ENCODE measurements around the gene GABBR2. TPM values are rescaled to one million over a fixed set of nuclear protein-coding genes. Genes with fewer than 3 reads are reported as not detected.
A peak's percentile ranks its signal among the peaks of the same experiment; 100 is the strongest.
"Not testable (repeated sequence)": the region's sequence is repeated elsewhere in the genome, so short reads cannot be mapped to it uniquely, and the experiment has no call there.

Gene GABBR2
- total and polyA plus RNA-seq, 8 donors: 0.41 to 2.3 (median 0.79) TPM

DNA sequence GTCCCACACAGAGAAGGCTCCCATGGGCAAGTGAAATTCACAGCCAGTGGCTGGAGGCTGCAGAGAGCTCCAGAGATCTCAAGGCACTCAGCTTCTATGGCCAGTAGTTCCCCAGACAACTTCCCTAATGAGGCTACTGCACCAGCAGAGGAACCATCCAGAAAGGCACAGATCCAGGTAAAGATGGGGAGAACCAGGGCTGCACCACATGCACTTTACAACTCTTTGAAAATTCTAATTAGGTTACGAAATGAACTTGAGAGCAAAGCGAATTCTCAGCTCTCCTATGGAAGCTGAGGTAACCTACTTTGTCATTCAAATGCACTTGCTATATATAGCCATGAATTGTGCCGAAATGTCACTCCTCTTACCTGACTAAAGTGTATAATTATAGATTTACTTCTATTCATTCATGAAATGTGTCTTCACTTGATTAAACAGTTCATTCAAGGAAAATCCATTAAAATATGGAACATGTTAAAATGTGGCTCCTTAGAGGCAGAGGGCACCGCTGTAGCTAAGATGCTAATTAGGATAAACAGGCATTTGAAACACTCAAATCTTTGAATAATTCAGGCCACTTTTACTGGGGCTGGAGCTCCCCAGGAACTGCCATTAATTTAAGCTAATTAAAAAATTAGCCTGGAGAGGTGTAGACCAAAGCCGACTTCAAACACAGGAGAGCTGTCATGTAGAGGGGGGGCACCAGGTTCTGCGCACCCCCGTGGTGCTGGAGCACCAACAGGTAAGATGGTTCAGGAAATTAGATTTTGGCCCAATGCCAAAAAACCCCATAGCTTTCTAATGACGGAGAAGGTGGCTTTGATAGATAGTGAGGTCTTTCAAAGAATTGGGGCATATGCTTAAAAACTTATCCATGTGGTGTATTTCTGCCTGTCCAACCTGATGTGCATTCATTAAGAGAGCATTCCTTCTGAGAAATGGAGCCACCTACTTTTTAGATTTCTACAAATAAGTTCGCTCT is 204.1 kb downstream of the GABBR2 start:
- no peaks in the 10 kb centered on the region for H3K36me3 ChIP-seq
- TF ChIP-seq, protein P1, sequence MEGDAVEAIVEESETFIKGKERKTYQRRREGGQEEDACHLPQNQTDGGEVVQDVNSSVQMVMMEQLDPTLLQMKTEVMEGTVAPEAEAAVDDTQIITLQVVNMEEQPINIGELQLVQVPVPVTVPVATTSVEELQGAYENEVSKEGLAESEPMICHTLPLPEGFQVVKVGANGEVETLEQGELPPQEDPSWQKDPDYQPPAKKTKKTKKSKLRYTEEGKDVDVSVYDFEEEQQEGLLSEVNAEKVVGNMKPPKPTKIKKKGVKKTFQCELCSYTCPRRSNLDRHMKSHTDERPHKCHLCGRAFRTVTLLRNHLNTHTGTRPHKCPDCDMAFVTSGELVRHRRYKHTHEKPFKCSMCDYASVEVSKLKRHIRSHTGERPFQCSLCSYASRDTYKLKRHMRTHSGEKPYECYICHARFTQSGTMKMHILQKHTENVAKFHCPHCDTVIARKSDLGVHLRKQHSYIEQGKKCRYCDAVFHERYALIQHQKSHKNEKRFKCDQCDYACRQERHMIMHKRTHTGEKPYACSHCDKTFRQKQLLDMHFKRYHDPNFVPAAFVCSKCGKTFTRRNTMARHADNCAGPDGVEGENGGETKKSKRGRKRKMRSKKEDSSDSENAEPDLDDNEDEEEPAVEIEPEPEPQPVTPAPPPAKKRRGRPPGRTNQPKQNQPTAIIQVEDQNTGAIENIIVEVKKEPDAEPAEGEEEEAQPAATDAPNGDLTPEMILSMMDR (IDR thresholded peaks at IDR 0.05): no peak
- DNase-seq (no peak), ATAC-seq (peak; percentile 14)
- no peak overlapping the region for H3K4me3 ChIP-seq
- intact Hi-C loops (cut with DNase I): no loop called here
- no peaks in the 10 kb centered on the region for H3K4me1 ChIP-seq
- no peaks in the 10 kb centered on the region for H3K27me3 ChIP-seq
- H3K9me3 ChIP-seq: no peaks in the 10 kb centered on the region
- H3K27ac ChIP-seq: no peak overlapping the region

DNA sequence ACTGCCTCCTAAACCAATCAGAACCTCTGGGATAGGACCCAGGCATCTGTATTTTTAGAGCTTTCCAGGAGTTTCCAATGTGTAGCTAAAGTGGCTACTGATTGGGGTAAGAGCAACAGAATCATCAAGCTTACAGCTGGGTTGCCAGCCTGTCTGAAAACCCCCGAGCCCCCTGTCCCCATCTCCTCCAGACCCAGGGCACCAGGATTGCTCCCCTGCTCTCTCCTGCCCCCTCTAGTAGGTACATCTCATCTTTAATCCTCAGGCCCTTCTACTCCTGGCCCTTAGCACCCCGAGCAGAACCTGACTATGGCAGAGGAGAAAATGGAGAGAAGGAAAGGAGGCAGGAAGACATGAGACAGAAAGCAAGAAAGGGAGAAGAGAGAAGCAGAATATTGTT is 204.9 kb downstream of the GABBR2 start:
- no peaks in the 10 kb centered on the region for H3K36me3 ChIP-seq
- no peak overlapping the region for H3K4me3 ChIP-seq
- intact Hi-C loops (cut with DNase I): no loop called here
- peak overlapping the region; percentile 63 to 69 for H3K27ac ChIP-seq
- no peak for ATAC-seq
- TF ChIP-seq, protein P1 (IDR thresholded peaks at IDR 0.05): no peak
- H3K4me1 ChIP-seq: no peaks in the 10 kb centered on the region
- H3K27me3 ChIP-seq: no peaks in the 10 kb centered on the region
- no peak for DNase-seq
- no peaks in the 10 kb centered on the region for H3K9me3 ChIP-seq

DNA sequence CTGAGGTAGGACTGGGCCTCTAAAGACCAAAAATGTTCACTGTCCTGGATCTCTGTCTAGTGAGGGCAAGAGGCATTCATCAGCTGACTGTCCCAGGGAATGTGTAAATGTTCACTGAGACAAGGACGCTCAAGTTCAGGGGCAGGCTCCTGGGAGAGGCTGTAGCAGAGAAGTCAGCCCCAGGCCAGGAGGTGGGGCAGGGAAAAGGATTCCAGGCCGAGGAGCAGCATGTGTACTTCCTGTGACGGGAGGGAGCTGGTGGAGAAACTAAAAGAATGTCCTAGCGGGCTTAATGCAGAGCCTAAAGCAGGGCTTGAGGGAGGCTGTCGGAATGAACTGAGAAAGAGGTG is 205.8 kb downstream of the GABBR2 start:
- DNase-seq (peak in 2 of 4 donors; percentile 17 to 63), ATAC-seq (peak; percentile 88)

DNA sequence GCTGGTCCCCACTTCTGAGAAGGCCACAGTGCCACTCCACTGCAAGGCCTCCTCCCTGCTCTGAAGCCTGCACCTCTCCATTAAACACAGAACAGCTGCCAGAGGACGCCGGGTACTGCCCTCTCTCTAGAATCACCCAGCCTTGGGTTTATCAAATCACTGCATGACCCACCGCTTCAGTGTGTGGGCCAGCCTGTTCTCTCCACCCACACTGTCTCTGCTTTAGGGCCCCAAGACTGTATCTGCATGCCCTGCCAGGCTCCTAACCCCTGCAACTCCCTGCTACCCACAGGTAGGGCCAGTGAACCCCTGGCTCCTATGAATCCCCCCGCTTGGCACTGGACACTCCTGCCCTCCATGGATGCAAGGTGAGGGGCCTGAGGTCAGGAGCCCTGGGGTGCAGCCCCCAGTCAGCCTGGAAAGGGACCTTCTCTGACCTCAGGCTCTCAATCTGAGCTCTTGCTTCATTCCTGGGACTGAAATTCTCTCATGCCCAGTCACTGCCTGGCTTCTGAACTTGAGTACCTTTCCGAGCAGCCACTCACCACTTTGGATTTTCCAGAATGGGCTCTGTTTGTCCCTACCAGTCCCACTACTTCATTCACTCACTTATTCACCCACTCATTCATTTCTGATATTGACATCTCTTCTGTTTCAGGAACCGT is 206.3 kb downstream of the GABBR2 start:
- Histone ChIP-seq H3K9me3 (no peaks in the 10 kb centered on the region), H3K4me1 (no peaks in the 10 kb centered on the region), H3K36me3 (no peaks in the 10 kb centered on the region), H3K27me3 (no peaks in the 10 kb centered on the region), H3K27ac (peak overlapping the region; percentile 63 to 69), H3K4me3 (no peak overlapping the region)
- TF ChIP-seq, protein P1 (IDR thresholded peaks at IDR 0.05): no peak
- peak in 1 of 4 donors; percentile 13 for DNase-seq
- peak; percentile 76 for ATAC-seq
- intact Hi-C loops (cut with DNase I): no loop called here

More for the DNA sequence above, 205.8 kb downstream of the GABBR2 start:
- H3K9me3 ChIP-seq: no peaks in the 10 kb centered on the region
- TF ChIP-seq, protein P1 (IDR thresholded peaks at IDR 0.05): no peak
- H3K4me3 ChIP-seq: no peak overlapping the region
- no peaks in the 10 kb centered on the region for H3K4me1 ChIP-seq
- H3K27ac ChIP-seq: peak overlapping the region; percentile 63 to 69
- intact Hi-C loops (cut with DNase I): no loop called here
- no peaks in the 10 kb centered on the region for H3K36me3 ChIP-seq
- H3K27me3 ChIP-seq: no peaks in the 10 kb centered on the region

DNA sequence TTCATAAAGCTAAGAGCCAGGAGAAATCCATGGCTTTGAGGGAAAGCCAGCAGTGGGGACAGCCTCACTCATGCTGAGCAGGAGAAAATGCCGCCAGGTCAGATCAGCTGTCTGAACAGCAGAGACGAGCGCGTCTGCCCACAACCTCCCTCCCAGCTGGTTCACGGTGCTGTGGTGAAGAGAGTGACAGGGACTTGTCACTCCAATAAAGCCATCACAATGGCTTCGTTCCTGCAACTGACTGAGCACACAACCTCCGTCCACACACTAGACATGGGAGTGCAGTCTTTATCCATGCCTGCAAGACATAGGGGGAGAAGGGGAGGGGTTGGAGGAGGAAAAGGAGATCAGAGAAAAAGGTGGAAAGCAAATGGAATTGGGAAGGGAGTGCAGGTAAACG is 206.9 kb downstream of the GABBR2 start:
- H3K9me3 ChIP-seq: no peaks in the 10 kb centered on the region
- H3K4me3 ChIP-seq: no peak overlapping the region
- intact Hi-C loops (cut with DNase I): no loop called here
- ATAC-seq: no peak
- no peaks in the 10 kb centered on the region for H3K27me3 ChIP-seq
- no peaks in the 10 kb centered on the region for H3K36me3 ChIP-seq
- DNase-seq: no peak
- TF ChIP-seq, protein P1 (IDR thresholded peaks at IDR 0.05): no peak
- H3K27ac ChIP-seq: peak overlapping the region; percentile 63 to 69
- no peaks in the 10 kb centered on the region for H3K4me1 ChIP-seq

DNA sequence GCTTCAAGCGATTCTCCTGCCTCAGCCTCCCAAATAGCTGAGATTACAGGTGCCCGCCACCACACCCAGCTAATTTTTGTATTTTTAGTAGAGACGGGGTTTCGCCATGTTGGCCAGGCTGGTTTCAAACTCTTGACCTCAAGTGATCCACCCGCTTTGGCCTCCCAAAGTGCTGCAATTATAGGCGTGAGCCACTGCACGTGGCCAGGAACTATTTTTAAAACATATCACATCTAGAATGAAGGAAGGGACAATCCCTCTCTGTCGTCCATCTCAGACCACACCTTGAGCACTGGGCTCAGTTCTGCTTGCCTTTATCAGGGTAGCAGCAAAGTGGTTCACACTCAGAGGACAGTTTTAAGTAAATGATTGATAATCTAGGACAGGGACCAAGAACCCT is 207.5 kb downstream of the GABBR2 start:
- H3K36me3 ChIP-seq; ATAC-seq; H3K4me3 ChIP-seq; H3K4me1 ChIP-seq; H3K9me3 ChIP-seq; DNase-seq; H3K27me3 ChIP-seq; intact Hi-C loops (cut with DNase I); H3K27ac ChIP-seq: not testable (repeated sequence)

Data from left lung (tissue), 10 donors.